ENCODE results near the gene PPM1G.

Gene PPM1G

DNA sequence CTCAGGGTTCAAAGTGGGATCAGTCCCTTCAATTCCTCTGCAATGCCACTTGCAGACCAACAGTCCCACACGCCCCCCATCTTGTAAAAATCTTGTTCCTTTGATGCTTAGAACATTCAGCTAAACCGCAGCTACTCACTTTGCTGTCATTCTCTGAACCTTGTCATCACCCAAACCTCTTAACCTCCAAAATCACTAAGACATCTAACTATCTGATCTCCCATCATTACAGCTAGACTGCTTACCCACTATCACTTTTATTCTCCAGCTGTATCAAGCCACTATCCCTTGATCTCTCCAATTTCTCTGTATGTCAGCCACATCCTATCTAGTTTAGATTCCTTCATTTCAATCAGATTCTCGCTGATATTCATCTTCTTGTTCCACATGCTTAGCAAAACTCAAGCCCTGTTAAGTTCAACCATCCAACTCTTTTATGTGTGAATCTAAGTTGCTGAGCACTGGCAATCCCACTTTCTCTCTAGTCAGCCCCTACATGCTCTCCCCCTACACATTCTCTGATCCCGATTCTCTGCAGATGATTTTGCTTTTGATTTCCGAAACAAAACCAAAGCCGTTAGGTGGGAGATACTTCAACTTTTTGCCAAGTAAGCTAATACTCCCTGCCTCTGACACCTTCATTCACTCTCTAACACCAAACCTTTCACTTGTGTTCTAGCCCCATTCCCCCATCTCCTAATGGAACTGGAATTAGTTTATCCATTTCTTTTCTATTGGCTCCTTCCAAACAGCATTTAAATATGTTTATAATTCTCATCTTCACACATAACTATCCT lies 57.4 kb downstream of the PPM1G start:
- no peak overlapping the region for H2BK120ac ChIP-seq (ENCODE audit: low read depth, low read length)
- H3K23ac ChIP-seq (ENCODE audit: low read length in 2 of 2) = no peak overlapping the region
- H3K36me3 ChIP-seq (ENCODE audit: control insufficient read depth in 1 of 2, insufficient read depth in 2 of 2, low read depth in 1 of 2, low read length in 2 of 2) = peaks cover 2 to 4% of the 10 kb centered on the region in 2 experiments
- peaks cover 7% of the 10 kb centered on the region for H3K79me1 ChIP-seq (replicated peaks; ENCODE audit: low read length, poor library complexity, severe bottlenecking)
- H2BK5ac ChIP-seq (ENCODE audit: low read depth, low read length, poor library complexity, severe bottlenecking) = no peak overlapping the region
- 94% methylated on average over 6 of the region's 6 CpGs for WGBS
- no peak overlapping the region for H2AFZ ChIP-seq (ENCODE audit: low read depth, low read length)
- no peak overlapping the region for H3K4ac ChIP-seq (ENCODE audit: low read depth in 1 of 2, low read length in 2 of 2)
- no peak overlapping the region for H3K4me2 ChIP-seq (ENCODE audit: low read length, poor library complexity, severe bottlenecking)
- no peak overlapping the region for H3K4me3 ChIP-seq (ENCODE audit: insufficient read depth in 1 of 2, low read depth in 1 of 2, low read length in 2 of 2)
- no peak overlapping the region for H3K27ac ChIP-seq (ENCODE audit: low read length, poor library complexity, severe bottlenecking)
- no peak overlapping the region for H2BK15ac ChIP-seq (ENCODE audit: low read depth, poor library complexity, severe bottlenecking)
- H3K9me3 ChIP-seq (ENCODE audit: control insufficient read depth, low read length) = no peaks in the 10 kb centered on the region
- no peak overlapping the region for H3K9ac ChIP-seq (ENCODE audit: low read length)
- no peak overlapping the region for H2BK12ac ChIP-seq (ENCODE audit: low read length in 2 of 2)
- H3K18ac ChIP-seq (ENCODE audit: low read depth in 1 of 2, low read length in 2 of 2) = no peak overlapping the region
- H2AK5ac ChIP-seq (ENCODE audit: low read length, severe bottlenecking) = no peak overlapping the region
- DNase-seq = no peak
- H3K27me3 ChIP-seq (ENCODE audit: control insufficient read depth in 1 of 2, insufficient read depth in 1 of 2, low read length in 2 of 2) = no peaks in the 10 kb centered on the region
- H4K8ac ChIP-seq (ENCODE audit: low read length) = no peak overlapping the region
- no peak overlapping the region for H4K91ac ChIP-seq (ENCODE audit: low read length)
- H3K14ac ChIP-seq (ENCODE audit: low read length in 2 of 2) = no peak overlapping the region
- H3K4me1 ChIP-seq (ENCODE audit: control insufficient read depth, insufficient read depth, low read depth, low read length) = peaks cover 7% of the 10 kb centered on the region

DNA sequence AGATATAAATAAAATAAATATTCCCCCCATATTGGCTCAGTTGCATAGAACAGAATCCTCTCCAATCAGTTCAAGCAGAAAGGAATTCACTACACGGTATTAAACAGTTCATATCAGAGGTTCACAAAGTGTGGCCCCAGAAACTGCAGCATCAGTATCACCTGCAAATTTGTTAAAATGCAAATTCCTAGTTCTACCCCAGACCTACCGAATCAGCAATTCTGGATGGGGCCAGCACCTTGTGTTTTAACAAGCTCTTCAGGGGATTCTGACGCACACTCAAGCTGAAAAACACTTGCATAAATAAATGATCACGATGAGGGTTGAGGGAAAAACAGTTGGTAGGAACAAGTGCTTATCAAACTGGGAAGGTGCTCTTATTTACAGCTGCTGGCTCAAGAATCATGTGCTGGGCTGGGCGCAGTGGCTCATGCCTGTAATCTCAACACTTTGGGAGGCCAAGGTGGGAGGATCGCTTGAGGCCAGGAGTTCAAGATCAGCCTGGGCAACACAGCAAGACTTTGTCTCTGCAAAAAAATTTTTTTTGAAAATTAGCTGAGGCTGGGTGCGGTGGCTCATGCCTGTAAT lies 59.2 kb downstream of the PPM1G start:
- Histone ChIP-seq H3K4me3 (ENCODE audit: insufficient read depth in 1 of 2, low read depth in 1 of 2, low read length in 2 of 2) (no peak overlapping the region), H2AFZ (ENCODE audit: low read depth, low read length) (no peak overlapping the region), H3K36me3 (ENCODE audit: control insufficient read depth in 1 of 2, insufficient read depth in 2 of 2, low read depth in 1 of 2, low read length in 2 of 2) (peaks cover 2 to 4% of the 10 kb centered on the region in 2 experiments), H3K4me1 (ENCODE audit: control insufficient read depth, insufficient read depth, low read depth, low read length) (peaks cover 7% of the 10 kb centered on the region), H3K4ac (ENCODE audit: low read depth in 1 of 2, low read length in 2 of 2) (no peak overlapping the region), H2BK15ac (ENCODE audit: low read depth, poor library complexity, severe bottlenecking) (no peak overlapping the region), H2BK120ac (ENCODE audit: low read depth, low read length) (no peak overlapping the region), H3K4me2 (ENCODE audit: low read length, poor library complexity, severe bottlenecking) (no peak overlapping the region), H3K18ac (ENCODE audit: low read depth in 1 of 2, low read length in 2 of 2) (no peak overlapping the region), H2AK5ac (ENCODE audit: low read length, severe bottlenecking) (no peak overlapping the region), H4K91ac (ENCODE audit: low read length) (no peak overlapping the region), H2BK12ac (ENCODE audit: low read length in 2 of 2) (no peak overlapping the region), H3K9me3 (ENCODE audit: control insufficient read depth, low read length) (no peaks in the 10 kb centered on the region), H2BK5ac (ENCODE audit: low read depth, low read length, poor library complexity, severe bottlenecking) (no peak overlapping the region), H3K23ac (ENCODE audit: low read length in 2 of 2) (no peak overlapping the region), H4K8ac (ENCODE audit: low read length) (no peak overlapping the region), H3K9ac (ENCODE audit: low read length) (no peak overlapping the region), H3K79me1 (replicated peaks; ENCODE audit: low read length, poor library complexity, severe bottlenecking) (peaks cover 14% of the 10 kb centered on the region), H3K27ac (ENCODE audit: low read length, poor library complexity, severe bottlenecking) (no peak overlapping the region), H3K27me3 (ENCODE audit: control insufficient read depth in 1 of 2, insufficient read depth in 1 of 2, low read length in 2 of 2) (no peaks in the 10 kb centered on the region), H3K14ac (ENCODE audit: low read length in 2 of 2) (no peak overlapping the region)
- no peak for DNase-seq
- 96% methylated on average over 7 of the region's 7 CpGs for WGBS

DNA sequence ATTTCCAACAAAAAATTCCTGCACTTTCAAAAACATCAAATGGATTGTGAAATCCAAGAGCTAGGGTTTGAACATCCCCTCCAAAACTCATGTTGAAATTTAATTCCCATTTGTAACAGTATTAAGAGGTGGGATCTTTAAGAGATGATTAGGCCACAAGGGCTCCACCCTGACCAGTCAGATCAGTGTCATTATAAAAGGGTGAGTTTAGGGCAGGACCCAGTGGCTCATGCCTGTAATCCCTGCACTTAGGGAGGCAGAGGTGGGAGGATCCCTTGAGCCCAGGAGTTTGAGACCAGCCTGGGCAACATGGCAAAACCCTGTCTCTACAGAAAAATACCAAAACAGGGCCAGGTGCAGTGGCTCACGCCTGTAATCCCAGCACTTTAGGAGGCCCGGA lies 61.8 kb downstream of the PPM1G start:
- H3K4me1 ChIP-seq (ENCODE audit: control insufficient read depth, insufficient read depth, low read depth, low read length) = no peaks in the 10 kb centered on the region
- H2AFZ ChIP-seq (ENCODE audit: low read depth, low read length) = no peak overlapping the region
- H4K8ac ChIP-seq (ENCODE audit: low read length) = no peak overlapping the region
- WGBS = 100% methylated on average over 2 of the region's 2 CpGs
- no peak overlapping the region for H3K9ac ChIP-seq (ENCODE audit: low read length)
- no peak overlapping the region for H2BK12ac ChIP-seq (ENCODE audit: low read length in 2 of 2)
- peaks cover 6 to 12% of the 10 kb centered on the region in 2 experiments for H3K36me3 ChIP-seq (ENCODE audit: control insufficient read depth in 1 of 2, insufficient read depth in 2 of 2, low read depth in 1 of 2, low read length in 2 of 2)
- H3K4ac ChIP-seq (ENCODE audit: low read depth in 1 of 2, low read length in 2 of 2) = no peak overlapping the region
- H2AK5ac ChIP-seq (ENCODE audit: low read length, severe bottlenecking) = no peak overlapping the region
- no peak overlapping the region for H3K23ac ChIP-seq (ENCODE audit: low read length in 2 of 2)
- H4K91ac ChIP-seq (ENCODE audit: low read length) = no peak overlapping the region
- H3K27ac ChIP-seq (ENCODE audit: low read length, poor library complexity, severe bottlenecking) = no peak overlapping the region
- no peak overlapping the region for H2BK120ac ChIP-seq (ENCODE audit: low read depth, low read length)
- H3K14ac ChIP-seq (ENCODE audit: low read length in 2 of 2) = no peak overlapping the region
- no peaks in the 10 kb centered on the region for H3K9me3 ChIP-seq (ENCODE audit: control insufficient read depth, low read length)
- H3K18ac ChIP-seq (ENCODE audit: low read depth in 1 of 2, low read length in 2 of 2) = no peak overlapping the region
- H3K4me2 ChIP-seq (ENCODE audit: low read length, poor library complexity, severe bottlenecking) = no peak overlapping the region
- H3K79me1 ChIP-seq (replicated peaks; ENCODE audit: low read length, poor library complexity, severe bottlenecking) = peaks cover 26% of the 10 kb centered on the region
- H3K27me3 ChIP-seq (ENCODE audit: control insufficient read depth in 1 of 2, insufficient read depth in 1 of 2, low read length in 2 of 2) = no peaks in the 10 kb centered on the region
- no peak for DNase-seq
- no peak overlapping the region for H2BK15ac ChIP-seq (ENCODE audit: low read depth, poor library complexity, severe bottlenecking)
- H2BK5ac ChIP-seq (ENCODE audit: low read depth, low read length, poor library complexity, severe bottlenecking) = no peak overlapping the region
- no peak overlapping the region for H3K4me3 ChIP-seq (ENCODE audit: insufficient read depth in 1 of 2, low read depth in 1 of 2, low read length in 2 of 2)

DNA sequence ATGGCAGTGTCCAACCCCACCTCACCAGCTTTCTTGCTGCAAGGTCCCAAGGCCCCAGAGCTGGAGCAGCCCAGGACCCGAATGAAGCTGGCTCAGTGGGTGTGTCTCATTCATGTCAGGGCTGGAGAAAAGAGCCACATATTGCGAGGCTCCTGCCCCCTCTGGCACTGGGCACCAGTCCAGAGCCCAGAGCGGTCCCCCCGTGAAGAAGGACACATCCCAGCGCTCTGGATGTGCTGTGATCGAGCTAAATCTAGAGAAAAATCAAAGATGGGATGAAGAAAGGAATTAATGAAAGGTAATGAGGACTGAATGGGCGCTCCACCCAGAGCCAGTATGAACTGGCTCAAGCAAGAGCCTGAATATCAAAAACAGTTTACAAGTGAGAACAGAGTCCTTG lies 73.2 kb downstream of the PPM1G start:
- no peak overlapping the region for H3K9ac ChIP-seq (ENCODE audit: low read length)
- H3K9me3 ChIP-seq (ENCODE audit: control insufficient read depth, low read length) = no peaks in the 10 kb centered on the region
- WGBS = 98% methylated on average over 6 of the region's 7 CpGs
- H3K79me1 ChIP-seq (replicated peaks; ENCODE audit: low read length, poor library complexity, severe bottlenecking) = peaks cover 6% of the 10 kb centered on the region
- no peak overlapping the region for H2AFZ ChIP-seq (ENCODE audit: low read depth, low read length)
- H3K23ac ChIP-seq (ENCODE audit: low read length in 2 of 2) = no peak overlapping the region
- no peak overlapping the region for H3K4me3 ChIP-seq (ENCODE audit: insufficient read depth in 1 of 2, low read depth in 1 of 2, low read length in 2 of 2)
- no peak overlapping the region for H2BK120ac ChIP-seq (ENCODE audit: low read depth, low read length)
- no peak overlapping the region for H3K4me2 ChIP-seq (ENCODE audit: low read length, poor library complexity, severe bottlenecking)
- no peak overlapping the region for H2AK5ac ChIP-seq (ENCODE audit: low read length, severe bottlenecking)
- H3K27me3 ChIP-seq (ENCODE audit: control insufficient read depth in 1 of 2, insufficient read depth in 1 of 2, low read length in 2 of 2) = no peaks in the 10 kb centered on the region
- H3K27ac ChIP-seq (ENCODE audit: low read length, poor library complexity, severe bottlenecking) = no peak overlapping the region
- DNase-seq = no peak
- no peak overlapping the region for H4K8ac ChIP-seq (ENCODE audit: low read length)
- no peak overlapping the region for H3K14ac ChIP-seq (ENCODE audit: low read length in 2 of 2)
- H2BK5ac ChIP-seq (ENCODE audit: low read depth, low read length, poor library complexity, severe bottlenecking) = no peak overlapping the region
- no peak overlapping the region for H4K91ac ChIP-seq (ENCODE audit: low read length)
- H3K4ac ChIP-seq (ENCODE audit: low read depth in 1 of 2, low read length in 2 of 2) = no peak overlapping the region
- H2BK15ac ChIP-seq (ENCODE audit: low read depth, poor library complexity, severe bottlenecking) = no peak overlapping the region
- no peak overlapping the region for H3K18ac ChIP-seq (ENCODE audit: low read depth in 1 of 2, low read length in 2 of 2)
- H2BK12ac ChIP-seq (ENCODE audit: low read length in 2 of 2) = no peak overlapping the region
- peaks cover 65 to 84% of the 10 kb centered on the region in 2 experiments for H3K36me3 ChIP-seq (ENCODE audit: control insufficient read depth in 1 of 2, insufficient read depth in 2 of 2, low read depth in 1 of 2, low read length in 2 of 2)
- H3K4me1 ChIP-seq (ENCODE audit: control insufficient read depth, insufficient read depth, low read depth, low read length) = no peaks in the 10 kb centered on the region
